ENCODE results near the gene HJV.

DNA sequence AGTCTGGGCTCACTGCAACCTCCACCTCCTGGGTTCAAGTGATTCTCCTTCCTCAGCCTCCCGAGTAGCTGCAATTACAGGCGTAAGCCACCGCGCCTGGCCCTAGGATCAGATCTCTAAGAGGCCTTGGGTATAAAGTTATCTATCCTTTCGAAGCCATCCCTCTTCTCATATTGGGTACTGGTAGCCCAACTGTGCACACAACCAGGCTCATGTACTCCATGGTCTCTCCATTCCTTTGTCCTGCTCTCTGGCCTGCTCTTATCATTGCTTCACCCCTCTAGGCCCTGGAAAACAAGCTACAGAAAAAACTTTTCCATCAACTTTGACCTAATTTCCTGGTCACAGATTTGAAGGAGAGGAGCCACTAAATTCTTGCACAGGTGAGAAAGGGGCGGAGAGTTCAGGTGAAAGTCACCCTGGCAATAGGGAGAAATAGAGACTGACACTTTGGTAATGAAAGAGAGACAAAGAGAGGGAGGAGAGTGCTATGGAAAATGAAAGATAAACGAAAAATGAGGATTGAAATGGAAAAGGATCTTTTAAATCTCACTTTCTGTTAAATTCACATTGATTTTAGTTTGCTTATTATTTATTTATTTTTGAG is 31.2 kb downstream of the HJV start:
- TF ChIP-seq, protein P1, sequence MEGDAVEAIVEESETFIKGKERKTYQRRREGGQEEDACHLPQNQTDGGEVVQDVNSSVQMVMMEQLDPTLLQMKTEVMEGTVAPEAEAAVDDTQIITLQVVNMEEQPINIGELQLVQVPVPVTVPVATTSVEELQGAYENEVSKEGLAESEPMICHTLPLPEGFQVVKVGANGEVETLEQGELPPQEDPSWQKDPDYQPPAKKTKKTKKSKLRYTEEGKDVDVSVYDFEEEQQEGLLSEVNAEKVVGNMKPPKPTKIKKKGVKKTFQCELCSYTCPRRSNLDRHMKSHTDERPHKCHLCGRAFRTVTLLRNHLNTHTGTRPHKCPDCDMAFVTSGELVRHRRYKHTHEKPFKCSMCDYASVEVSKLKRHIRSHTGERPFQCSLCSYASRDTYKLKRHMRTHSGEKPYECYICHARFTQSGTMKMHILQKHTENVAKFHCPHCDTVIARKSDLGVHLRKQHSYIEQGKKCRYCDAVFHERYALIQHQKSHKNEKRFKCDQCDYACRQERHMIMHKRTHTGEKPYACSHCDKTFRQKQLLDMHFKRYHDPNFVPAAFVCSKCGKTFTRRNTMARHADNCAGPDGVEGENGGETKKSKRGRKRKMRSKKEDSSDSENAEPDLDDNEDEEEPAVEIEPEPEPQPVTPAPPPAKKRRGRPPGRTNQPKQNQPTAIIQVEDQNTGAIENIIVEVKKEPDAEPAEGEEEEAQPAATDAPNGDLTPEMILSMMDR (IDR thresholded peaks at IDR 0.05) = no peak
- TF ChIP-seq, protein P2, sequence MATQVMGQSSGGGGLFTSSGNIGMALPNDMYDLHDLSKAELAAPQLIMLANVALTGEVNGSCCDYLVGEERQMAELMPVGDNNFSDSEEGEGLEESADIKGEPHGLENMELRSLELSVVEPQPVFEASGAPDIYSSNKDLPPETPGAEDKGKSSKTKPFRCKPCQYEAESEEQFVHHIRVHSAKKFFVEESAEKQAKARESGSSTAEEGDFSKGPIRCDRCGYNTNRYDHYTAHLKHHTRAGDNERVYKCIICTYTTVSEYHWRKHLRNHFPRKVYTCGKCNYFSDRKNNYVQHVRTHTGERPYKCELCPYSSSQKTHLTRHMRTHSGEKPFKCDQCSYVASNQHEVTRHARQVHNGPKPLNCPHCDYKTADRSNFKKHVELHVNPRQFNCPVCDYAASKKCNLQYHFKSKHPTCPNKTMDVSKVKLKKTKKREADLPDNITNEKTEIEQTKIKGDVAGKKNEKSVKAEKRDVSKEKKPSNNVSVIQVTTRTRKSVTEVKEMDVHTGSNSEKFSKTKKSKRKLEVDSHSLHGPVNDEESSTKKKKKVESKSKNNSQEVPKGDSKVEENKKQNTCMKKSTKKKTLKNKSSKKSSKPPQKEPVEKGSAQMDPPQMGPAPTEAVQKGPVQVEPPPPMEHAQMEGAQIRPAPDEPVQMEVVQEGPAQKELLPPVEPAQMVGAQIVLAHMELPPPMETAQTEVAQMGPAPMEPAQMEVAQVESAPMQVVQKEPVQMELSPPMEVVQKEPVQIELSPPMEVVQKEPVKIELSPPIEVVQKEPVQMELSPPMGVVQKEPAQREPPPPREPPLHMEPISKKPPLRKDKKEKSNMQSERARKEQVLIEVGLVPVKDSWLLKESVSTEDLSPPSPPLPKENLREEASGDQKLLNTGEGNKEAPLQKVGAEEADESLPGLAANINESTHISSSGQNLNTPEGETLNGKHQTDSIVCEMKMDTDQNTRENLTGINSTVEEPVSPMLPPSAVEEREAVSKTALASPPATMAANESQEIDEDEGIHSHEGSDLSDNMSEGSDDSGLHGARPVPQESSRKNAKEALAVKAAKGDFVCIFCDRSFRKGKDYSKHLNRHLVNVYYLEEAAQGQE (IDR thresholded peaks at IDR 0.05; ENCODE audit: insufficient read depth in 1 of 2, low read depth in 2 of 2, low read length in 1 of 2) = no peak

All from Panc1 (cell line).